Thyroid gland (tissue), 4 donors: Measurements from ENCODE around the gene PYDC2.

ENCODE experiments used
- CTCF ChIP-seq, 6 experiments: fragments of 200-600 bp in 3 of 6; fragments of 450-650 bp in 3 of 6; sonication (generic) in 3 of 6; IDR thresholded peaks; one replicate each; pipeline ENCODE4 v1.5.1; 2016 to 2019; ENCODE audit warnings: antibody characterized with exemption in 6 of 6, mild to moderate bottlenecking in 2 of 6, inconsistent platforms in 1 of 6, moderate library complexity in 1 of 6
- POLR2A ChIP-seq, 2 donors: fragments of 450-650 bp; IDR thresholded peaks; one replicate each; pipeline ENCODE4 v1.6.1; 2017; ENCODE audit warnings: antibody characterized with exemption in 2 of 2, mild to moderate bottlenecking in 2 of 2, moderate library complexity in 1 of 2

DNA sequence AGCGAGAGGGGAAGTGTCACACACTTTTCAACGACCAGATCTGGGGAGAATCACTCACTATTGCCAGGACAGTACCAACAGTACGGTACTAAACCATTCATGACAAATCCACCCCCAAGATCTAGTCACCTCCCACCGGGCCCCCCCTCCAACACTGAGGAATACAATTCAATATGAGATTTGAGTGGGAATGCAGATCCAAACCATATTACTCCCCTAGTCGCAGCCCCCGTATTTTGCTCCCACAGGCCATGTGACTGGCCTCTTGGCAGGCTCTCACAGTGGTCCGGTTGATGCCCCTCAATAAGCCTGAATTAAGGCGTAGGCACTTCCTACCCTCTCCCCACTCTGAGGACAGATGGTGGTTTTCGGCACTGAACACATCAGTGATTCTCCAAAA lies 45.4 kb upstream of the PYDC2 start:
- TF ChIP-seq CTCF (IDR thresholded peaks at IDR 0.05) (no peak), POLR2A (IDR thresholded peaks at IDR 0.05) (no peak)
